DND-41 (cell line): ENCODE results near the gene MLLT6.

Experiments used
- CTCF ChIP-seq: IDR thresholded peaks from 2 replicates; pipeline ENCODE4 v1.5.1; 2012; ENCODE audit warnings: borderline replicate concordance, low read length, moderate library complexity, mild to moderate bottlenecking; ENCODE audit not compliant: poor library complexity, severe bottlenecking; ENCODE audit errors: extremely low read depth
- EZH2 ChIP-seq: IDR thresholded peaks from 3 replicates; pipeline ENCODE4 v1.6.1; 2012; ENCODE audit warnings: borderline replicate concordance, low read depth, mild to moderate bottlenecking, moderate library complexity, low read length, inconsistent platforms; ENCODE audit not compliant: severe bottlenecking

- no peak for TF ChIP-seq CTCF
- no peak for TF ChIP-seq EZH2
Observed at GRCh38 chr17:38768417-38768816, 63.3 kb downstream of the MLLT6 start.
